ENCODE measurements around the gene PPP2R1B. TPM values are rescaled to one million over a fixed set of nuclear protein-coding genes. Genes with fewer than 3 reads are reported as not detected.

Gene PPP2R1B
- total RNA-seq, 1 experiment from 2014 or later: 105 TPM

- no peak overlapping the region for H3K4me2 ChIP-seq (ENCODE audit: insufficient read depth, insufficient read length, low read length)
- H2BK12ac ChIP-seq (ENCODE audit: insufficient read length, low read depth, low read length): no peak overlapping the region
- H2BK20ac ChIP-seq (ENCODE audit: low read depth, low read length, poor library complexity, severe bottlenecking): no peak overlapping the region
- no peaks in the 10 kb centered on the region for H4K20me1 ChIP-seq (ENCODE audit: control insufficient read depth, insufficient read depth, insufficient read length)
- H3T11ph ChIP-seq (ENCODE audit: low read length): no peak overlapping the region
- H3K4ac ChIP-seq (ENCODE audit: low read depth, low read length): no peak overlapping the region
- no peak overlapping the region for H2AK5ac ChIP-seq (ENCODE audit: insufficient read length, low read length)
- no peak overlapping the region for H2BK15ac ChIP-seq (ENCODE audit: low read depth, low read length)
- H3K14ac ChIP-seq (ENCODE audit: insufficient read depth, low read length): no peak overlapping the region
- Mint-ChIP-seq H3K27me3 (ENCODE audit: low read depth) (no peaks in the 10 kb centered on the region; the same call in 1 of the 2 replicates), H3K9me3 (no peaks in the 10 kb centered on the region), H3K36me3 (ENCODE audit: insufficient read depth in 1 of 3, low read depth in 3 of 3) (peaks cover 0 to 12% (median 5%) of the 10 kb centered on the region in 3 experiments; a peak in 4 of 7 replicates), H3K4me1 (peaks cover 5 to 35% of the 10 kb centered on the region in 2 experiments; a peak in 3 of 4 replicates), H3K4me3 (no peak overlapping the region), H3K27ac (peak overlapping the region in 2 of 3 experiments; percentile 71 to 88; a peak in 3 of 7 replicates)
- no peak overlapping the region for H2AFZ ChIP-seq (ENCODE audit: low read length)
- no CpG with 5 or more reads among the region's 22 CpGs for WGBS (ENCODE audit: extremely low coverage, insufficient read length, low lambda C conversion rate)
- H3K9me3 ChIP-seq (ENCODE audit: control insufficient read depth, low read depth, low read length): no peaks in the 10 kb centered on the region
- no peak overlapping the region for H2BK120ac ChIP-seq (ENCODE audit: low read depth, low read length, poor library complexity, severe bottlenecking)
- no peak overlapping the region for H3K23ac ChIP-seq (ENCODE audit: insufficient read length, low read depth, low read length)
- no peaks in the 10 kb centered on the region for H3K79me1 ChIP-seq (ENCODE audit: insufficient read depth, low read depth, low read length, poor library complexity, severe bottlenecking)
- no peak overlapping the region for H3K9ac ChIP-seq (ENCODE audit: extremely low read depth, insufficient read length, low read length)
- no peaks in the 10 kb centered on the region for H3K4me1 ChIP-seq (ENCODE audit: insufficient read depth, low read length)
- no peak overlapping the region for H4K5ac ChIP-seq (ENCODE audit: insufficient read length, low read depth, low read length)
- H3K27me3 ChIP-seq (ENCODE audit: insufficient read depth, low read length): no peaks in the 10 kb centered on the region
- H3K79me2 ChIP-seq (ENCODE audit: insufficient read depth, low read length): no peaks in the 10 kb centered on the region
- no peak overlapping the region for H3K18ac ChIP-seq (ENCODE audit: insufficient read length, low read depth, low read length)
- no peak overlapping the region for H4K91ac ChIP-seq (ENCODE audit: insufficient read length, low read depth, low read length)
- TF ChIP-seq CTCF (conservative IDR thresholded peaks at IDR 0.05): no peak
- H3K56ac ChIP-seq (ENCODE audit: insufficient read length, low read depth, low read length): no peak overlapping the region
- H2BK5ac ChIP-seq (ENCODE audit: insufficient read length, low read length): no peak overlapping the region
- no peak for DNase-seq
- no peak overlapping the region for H4K8ac ChIP-seq (replicated peaks; ENCODE audit: insufficient read length, low read depth, low read length)
- H3K27ac ChIP-seq (ENCODE audit: insufficient read length, low read depth, low read length): no peak overlapping the region
- H3K23me2 ChIP-seq (ENCODE audit: insufficient read length, low read depth, low read length, poor library complexity, severe bottlenecking): no peaks in the 10 kb centered on the region
Observed at GRCh38 chr11:111730871-111731591, 35.2 kb downstream of the PPP2R1B start.
